Neural cell (in vitro differentiated cells): ENCODE data around the gene IP6K2.

Experiments used
- CTCF ChIP-seq: fragments of 450-650 bp; IDR thresholded peaks from 2 replicates; pipeline ENCODE4 v1.5.1; 2014; ENCODE audit warnings: antibody characterized with exemption, mild to moderate bottlenecking, moderate library complexity; ENCODE audit not compliant: poor library complexity, severe bottlenecking
- EP300 ChIP-seq: fragments of 450-650 bp; conservative IDR thresholded peaks from 2 replicates; pipeline ENCODE4 v1.6.1; 2014; ENCODE audit warnings: antibody characterized with exemption, mild to moderate bottlenecking, moderate library complexity; ENCODE audit not compliant: poor library complexity, severe bottlenecking
- EZH2 ChIP-seq: fragments of 200-600, 300-800 bp; shearing (Covaris generic), sonication (generic); IDR thresholded peaks from 2 replicates; pipeline ENCODE4 v1.6.1; 2014; ENCODE audit warnings: antibody characterized with exemption, low read length, borderline replicate concordance, mild to moderate bottlenecking; ENCODE audit not compliant: insufficient read depth, poor library complexity, severe bottlenecking
- MXI1 ChIP-seq: fragments of 450-650 bp; conservative IDR thresholded peaks from 2 replicates; pipeline ENCODE4 v1.6.1; 2014; ENCODE audit warnings: antibody characterized with exemption, mild to moderate bottlenecking; ENCODE audit not compliant: poor library complexity, severe bottlenecking
- POLR2AphosphoS5 ChIP-seq: IDR thresholded peaks from 2 replicates; pipeline ENCODE4 v1.6.1; 2012
- RAD21 ChIP-seq: fragments of 450-650 bp; conservative IDR thresholded peaks from 2 replicates; pipeline ENCODE4 v1.6.1; 2014; ENCODE audit warnings: antibody characterized with exemption, mild to moderate bottlenecking, moderate library complexity
- SMC3 ChIP-seq: fragments of 450-650 bp; conservative IDR thresholded peaks from 2 replicates; pipeline ENCODE4 v1.6.1; 2014; ENCODE audit warnings: antibody characterized with exemption, mild to moderate bottlenecking, moderate library complexity; ENCODE audit not compliant: poor library complexity
- TAF1 ChIP-seq: IDR thresholded peaks from 2 replicates; pipeline ENCODE4 v1.6.1; 2012; ENCODE audit warnings: low read depth

- TF ChIP-seq SMC3 (no peak), EP300 (no peak), CTCF (no peak), EZH2 (no peak), POLR2AphosphoS5 (no peak), RAD21 (no peak), TAF1 (no peak), MXI1 (no peak)
Observed at GRCh38 chr3:48681541-48681880, 35.5 kb downstream of the IP6K2 start.
